Muscle layer of colon (tissue), 2 donors: ENCODE data around the gene TFCP2.
A peak's percentile ranks its signal among the peaks of the same experiment; 100 is the strongest.
"Not testable (repeated sequence)": the region's sequence is repeated elsewhere in the genome, so short reads cannot be mapped to it uniquely, and the experiment has no call there.

ENCODE experiments used
- H3K27ac ChIP-seq: one replicate; pipeline ENCODE4 v1.7.0; 2013; ENCODE audit warnings: low read depth, mild to moderate bottlenecking, low read length, moderate library complexity
- H3K27me3 ChIP-seq, 2 donors: one replicate each; pipeline ENCODE4 v1.7.0; 2013; ENCODE audit warnings: low read length in 2 of 2, mild to moderate bottlenecking in 2 of 2; ENCODE audit not compliant: insufficient read depth in 2 of 2, control insufficient read depth in 1 of 2
- H3K36me3 ChIP-seq: one replicate; pipeline ENCODE4 v1.7.0; 2013; ENCODE audit warnings: mild to moderate bottlenecking, low read length; ENCODE audit not compliant: insufficient read depth
- H3K4me1 ChIP-seq: one replicate; pipeline ENCODE4 v1.7.0; 2013; ENCODE audit warnings: mild to moderate bottlenecking, low read length; ENCODE audit not compliant: insufficient read depth
- H3K4me3 ChIP-seq, 2 donors: one replicate each; pipeline ENCODE4 v1.7.0; 2013; ENCODE audit warnings: low read length in 2 of 2, low read depth in 1 of 2, mild to moderate bottlenecking in 1 of 2, moderate library complexity in 1 of 2
- H3K9ac ChIP-seq: one replicate; pipeline ENCODE4 v1.7.0; 2013; ENCODE audit warnings: low read length
- H3K9me3 ChIP-seq: one replicate; pipeline ENCODE4 v1.7.0; 2013; ENCODE audit warnings: mild to moderate bottlenecking, low read length
- donor health status: abdominal sarcoma.
- donor health status: Adenocarcinoma of cecum.

The TFCP2 gene

DNA sequence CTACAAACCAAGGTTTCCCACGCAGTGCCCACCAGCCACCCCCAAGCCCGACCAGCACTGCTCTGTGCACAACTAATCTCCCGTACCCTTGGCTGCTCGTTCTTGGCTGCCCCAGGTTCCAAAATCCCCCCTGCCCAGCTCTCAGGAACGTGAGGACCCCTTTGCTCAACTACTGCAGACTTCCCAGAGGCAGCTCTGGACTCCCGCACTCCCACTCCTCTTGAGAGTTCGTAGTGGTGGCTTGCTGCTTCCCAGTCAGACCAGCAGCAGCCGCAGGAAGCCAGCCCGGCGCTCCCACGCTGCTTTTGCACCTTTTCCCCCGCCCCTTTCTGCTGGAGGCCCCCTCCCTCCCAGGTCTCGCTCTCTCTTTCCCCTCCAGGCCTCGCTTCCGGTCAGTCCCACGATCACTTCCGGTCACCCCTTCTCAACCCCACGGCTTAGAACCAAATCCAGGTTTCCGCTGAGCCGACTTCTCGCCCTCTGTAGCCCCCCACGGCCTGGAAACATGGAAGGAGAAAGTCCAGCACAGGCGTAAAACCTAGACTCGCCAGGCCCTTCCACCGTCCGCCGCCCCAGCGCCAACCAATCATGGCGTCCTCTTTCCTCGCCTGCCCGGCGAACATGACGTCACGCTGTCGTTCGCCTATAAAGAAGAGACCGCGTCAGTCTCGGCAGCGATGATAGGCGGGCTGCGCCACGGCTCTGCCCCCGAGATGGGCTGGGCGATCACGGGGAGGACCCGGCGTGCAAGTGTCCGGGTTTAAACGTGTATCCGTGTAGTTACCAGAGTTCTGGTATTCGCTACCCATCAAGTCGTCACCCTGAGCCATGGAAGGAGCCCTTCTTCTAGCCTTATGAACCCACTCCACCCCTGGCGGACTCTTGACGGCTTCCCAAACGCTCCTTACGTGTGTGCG, at the start of gene TFCP2:
Gene TFCP2 (minus strand): TSS at position 621 of the 917 bp plus-strand sequence. CDS start 713 bp downstream, outside the sequence.
- H3K4me1 ChIP-seq: no peaks in the 10 kb centered on the region
- no peaks in the 10 kb centered on the region for H3K27me3 ChIP-seq
- H3K27ac ChIP-seq: peak within 1 kb of the TSS; percentile 97
- peak within 1 kb of the TSS; percentile 73 to 100 for H3K4me3 ChIP-seq
- no peaks in the 10 kb centered on the region for H3K9me3 ChIP-seq
- H3K36me3 ChIP-seq: no peaks in the 10 kb centered on the region
- peak within 1 kb of the TSS; percentile 98 for H3K9ac ChIP-seq

GRCh38 chr12:51222461-51222860, 49.5 kb upstream of the TFCP2 start:
- Histone ChIP-seq H3K36me3 (no peaks in the 10 kb centered on the region), H3K4me3 (no peak overlapping the region)

DNA sequence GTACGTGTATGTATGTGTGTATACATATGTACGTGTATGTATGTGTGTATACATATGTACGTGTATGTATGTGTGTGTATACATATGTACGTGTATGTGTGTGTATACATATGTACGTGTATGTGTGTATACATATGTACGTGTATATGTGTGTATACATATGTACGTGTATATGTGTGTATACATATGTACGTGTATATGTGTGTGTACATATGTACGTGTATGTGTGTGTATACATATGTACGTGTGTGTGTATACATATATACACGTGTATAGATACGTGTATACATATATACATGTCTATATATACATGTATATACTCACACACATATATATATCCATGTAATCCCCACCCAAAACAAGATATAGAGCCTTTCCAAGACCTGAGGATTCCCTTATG, 46.9 kb upstream of the TFCP2 start:
- H3K27me3 ChIP-seq, H3K27ac ChIP-seq, H3K9me3 ChIP-seq, H3K9ac ChIP-seq, H3K4me3 ChIP-seq, H3K36me3 ChIP-seq: not testable (repeated sequence)
- peaks cover 17% of the 10 kb centered on the region for H3K4me1 ChIP-seq

More at GRCh38 chr12:51222461-51222860, 49.5 kb upstream of the TFCP2 start:
- H3K9ac ChIP-seq: no peak overlapping the region
- no peak overlapping the region for H3K27ac ChIP-seq
- H3K27me3 ChIP-seq: no peaks in the 10 kb centered on the region
- H3K9me3 ChIP-seq: no peaks in the 10 kb centered on the region
- H3K4me1 ChIP-seq: peaks cover 11% of the 10 kb centered on the region

- peaks cover 17% of the 10 kb centered on the region for H3K4me1 ChIP-seq
- no peak overlapping the region for H3K4me3 ChIP-seq
- no peaks in the 10 kb centered on the region for H3K36me3 ChIP-seq
- no peaks in the 10 kb centered on the region for H3K27me3 ChIP-seq
- H3K9me3 ChIP-seq: no peaks in the 10 kb centered on the region
- H3K27ac ChIP-seq: no peak overlapping the region
- H3K9ac ChIP-seq: no peak overlapping the region
These were observed 46.4 kb upstream of the TFCP2 start for GRCh38 chr12:51219322-51219721.

- H3K9ac ChIP-seq: peak overlapping the region; percentile 59
These were observed 45.7 kb upstream of the TFCP2 start for GRCh38 chr12:51218607-51219161.

GRCh38 chr12:51217968-51218606, 45.2 kb upstream of the TFCP2 start, which contains the start of gene POU6F1:
POU6F1 (minus strand) TSS chr12:51218062; CDS start chr12:51206836, 11,226 bp downstream.
- Histone ChIP-seq H3K4me3 (peak within 1 kb of the TSS; percentile 79 to 99), H3K27ac (peak within 1 kb of the TSS; percentile 90), H3K27me3 (no peaks in the 10 kb centered on the region), H3K9me3 (no peaks in the 10 kb centered on the region), H3K4me1 (peaks cover 17% of the 10 kb centered on the region), H3K9ac (peak within 1 kb of the TSS; percentile 59), H3K36me3 (no peaks in the 10 kb centered on the region)

More at GRCh38 chr12:51218607-51219161, 45.7 kb upstream of the TFCP2 start:
- no peaks in the 10 kb centered on the region for H3K9me3 ChIP-seq
- peaks cover 17% of the 10 kb centered on the region for H3K4me1 ChIP-seq
- no peaks in the 10 kb centered on the region for H3K36me3 ChIP-seq
- peak overlapping the region; percentile 79 to 99 for H3K4me3 ChIP-seq
- H3K27ac ChIP-seq: peak overlapping the region; percentile 90
- H3K27me3 ChIP-seq: no peaks in the 10 kb centered on the region

- peak overlapping the region; percentile 90 for H3K27ac ChIP-seq
These were observed 44.4 kb upstream of the TFCP2 start for GRCh38 chr12:51217133-51217967.

DNA sequence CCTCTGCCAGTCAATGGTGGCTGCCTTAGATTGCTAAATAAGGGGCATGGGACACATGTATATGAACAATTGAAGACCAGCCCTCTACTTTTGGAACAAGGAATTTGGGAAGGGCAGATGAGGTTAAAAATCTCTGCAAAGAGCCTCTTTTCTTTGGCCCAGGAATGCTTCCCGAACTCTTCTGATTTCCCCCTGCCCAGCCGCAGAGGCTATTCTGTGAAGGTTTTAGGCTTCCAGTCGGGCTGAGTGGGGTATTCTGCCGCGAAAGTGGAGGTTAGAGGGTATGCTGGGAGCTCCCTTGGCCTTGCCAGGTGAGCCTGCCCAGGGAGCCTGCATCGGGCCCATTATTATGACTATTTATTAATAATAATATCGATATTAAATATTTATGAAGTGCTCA, 43.7 kb upstream of the TFCP2 start:
- Histone ChIP-seq H3K27me3 (no peaks in the 10 kb centered on the region), H3K9ac (no peak overlapping the region), H3K27ac (peak overlapping the region; percentile 90), H3K4me1 (peaks cover 17% of the 10 kb centered on the region), H3K4me3 (peak overlapping the region; percentile 59 to 99), H3K36me3 (no peaks in the 10 kb centered on the region), H3K9me3 (no peaks in the 10 kb centered on the region)

More at GRCh38 chr12:51217133-51217967, 44.4 kb upstream of the TFCP2 start:
- H3K4me1 ChIP-seq: peaks cover 17% of the 10 kb centered on the region
- peak overlapping the region; percentile 79 to 99 for H3K4me3 ChIP-seq
- no peaks in the 10 kb centered on the region for H3K36me3 ChIP-seq
- H3K27me3 ChIP-seq: no peaks in the 10 kb centered on the region
- no peaks in the 10 kb centered on the region for H3K9me3 ChIP-seq
- H3K9ac ChIP-seq: peak overlapping the region; percentile 59

GRCh38 chr12:51214895-51215294, 42.0 kb upstream of the TFCP2 start:
- Histone ChIP-seq H3K27me3 (no peaks in the 10 kb centered on the region), H3K4me1 (peaks cover 17% of the 10 kb centered on the region), H3K36me3 (no peaks in the 10 kb centered on the region), H3K27ac (no peak overlapping the region), H3K9ac (no peak overlapping the region), H3K9me3 (no peaks in the 10 kb centered on the region), H3K4me3 (no peak overlapping the region)

GRCh38 chr12:51210690-51211395, 37.9 kb upstream of the TFCP2 start:
- Histone ChIP-seq H3K4me3 (no peak overlapping the region), H3K4me1 (no peaks in the 10 kb centered on the region), H3K9me3 (no peaks in the 10 kb centered on the region), H3K27me3 (no peaks in the 10 kb centered on the region), H3K27ac (no peak overlapping the region), H3K9ac (no peak overlapping the region), H3K36me3 (peaks cover 4% of the 10 kb centered on the region)
